EH (cell line): ENCODE measurements around the gene CACNA1B.

Experiments used
- DNase-seq: peaks from one replicate; pipeline ENCODE4 v3.0.0-alpha.2; 2015; ENCODE audit warnings: low read depth

The CACNA1B gene

GRCh38 chr9:137920753-137921152 is 43.2 kb downstream of the CACNA1B start:
- no peak for DNase-seq

GRCh38 chr9:137924169-137924568 is 46.6 kb downstream of the CACNA1B start:
- no peak for DNase-seq

DNA sequence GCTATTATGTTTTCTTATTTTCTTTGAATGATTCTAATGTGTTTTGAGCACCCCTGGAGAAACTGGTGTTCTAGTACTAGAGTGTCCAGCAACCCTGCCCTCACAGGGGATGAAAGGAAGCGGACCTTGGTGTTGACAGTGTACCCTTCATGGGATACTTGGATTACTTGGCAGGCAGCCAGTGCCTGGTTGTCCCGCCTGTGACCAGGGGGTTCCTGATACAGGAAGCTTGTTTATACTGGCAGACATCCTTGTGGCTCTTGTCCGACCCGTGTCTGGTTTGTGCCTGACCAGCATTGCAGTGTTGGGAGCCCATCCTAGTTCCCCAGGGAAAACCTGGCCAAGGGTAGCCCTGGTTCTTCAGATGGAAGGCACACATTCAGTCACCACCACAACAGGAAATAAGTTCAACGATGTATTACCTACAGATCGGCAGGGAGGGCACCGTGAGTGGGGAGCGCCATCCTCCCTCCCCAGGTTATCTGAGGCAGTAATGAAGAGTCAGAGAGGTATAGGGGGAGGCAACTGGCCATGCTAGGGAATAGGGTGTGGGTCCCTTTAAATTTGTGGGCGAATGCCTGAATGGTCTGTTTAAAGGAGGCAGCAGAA is 47.3 kb downstream of the CACNA1B start:
- DNase-seq: no peak

- DNase-seq: no peak
Observed at GRCh38 chr9:137943655-137944054, 66.1 kb downstream of the CACNA1B start.

- no peak for DNase-seq
Observed at GRCh38 chr9:137945581-137945980, 68.0 kb downstream of the CACNA1B start.

DNA sequence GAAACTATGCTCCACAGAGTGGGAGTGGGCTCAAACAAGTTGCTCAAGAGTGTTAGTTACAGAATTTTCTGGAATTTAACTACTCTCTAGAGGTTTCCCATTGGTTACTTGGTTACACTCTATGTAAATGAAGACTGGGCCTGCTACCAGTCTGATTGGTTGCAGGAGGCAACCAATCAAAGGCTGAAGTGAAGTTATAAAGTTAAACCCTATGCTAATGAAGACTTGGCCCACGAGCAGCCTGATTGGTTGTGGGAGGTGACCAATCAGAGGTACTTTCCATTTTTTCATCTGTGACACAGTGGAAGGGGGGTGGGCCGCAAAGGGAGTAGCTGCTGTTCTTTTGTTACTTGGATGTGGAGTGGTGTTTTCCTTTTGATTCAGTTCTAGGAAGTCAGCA is 69.4 kb downstream of the CACNA1B start:
- no peak for DNase-seq

DNA sequence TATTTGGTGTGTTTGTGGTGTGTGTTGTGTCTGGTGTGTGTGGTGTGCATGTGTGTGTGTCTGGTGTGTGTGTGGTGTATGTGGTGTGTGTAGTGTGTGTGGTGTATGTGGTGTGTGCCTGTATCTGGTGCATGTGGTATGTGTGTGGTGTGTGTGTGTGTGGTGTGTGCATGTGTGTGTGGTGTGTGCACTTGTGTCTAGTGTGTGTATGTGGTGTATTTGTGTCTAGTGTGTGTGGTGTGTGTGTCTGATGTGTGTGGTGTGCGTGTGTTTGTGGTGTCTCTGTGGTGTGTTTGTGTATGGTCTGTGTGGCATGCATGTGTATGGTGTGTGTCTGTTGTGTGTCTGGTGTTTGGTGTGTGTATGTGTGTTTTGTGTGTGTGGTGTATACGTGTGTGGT is 71.1 kb downstream of the CACNA1B start:
- DNase-seq: no peak

- DNase-seq: no peak
Observed at GRCh38 chr9:137949260-137949659, 71.7 kb downstream of the CACNA1B start.

DNA sequence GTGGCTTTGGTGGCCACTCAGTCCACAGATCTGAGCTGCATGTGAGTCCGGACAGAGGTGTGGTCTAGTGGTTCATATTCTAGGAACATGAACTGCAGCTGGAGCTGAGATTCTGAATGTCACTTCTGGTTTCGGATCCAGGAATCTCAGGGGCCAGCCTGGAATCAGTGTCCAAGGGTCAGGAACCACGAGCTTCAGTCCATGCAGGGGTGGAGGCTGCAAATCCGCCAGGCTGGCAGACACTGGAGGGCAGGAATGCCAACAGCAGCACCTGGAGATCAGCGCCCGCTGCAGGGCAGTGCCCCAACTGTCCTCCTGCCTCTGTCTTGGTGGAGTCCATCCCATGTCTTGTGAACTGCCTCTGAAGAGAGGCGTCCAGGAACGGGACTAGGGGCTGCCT is 73.5 kb downstream of the CACNA1B start:
- no peak for DNase-seq

- no peak for DNase-seq
Observed at GRCh38 chr9:137951597-137952490, 74.3 kb downstream of the CACNA1B start.

GRCh38 chr9:137952976-137953666 is 75.5 kb downstream of the CACNA1B start:
- no peak for DNase-seq

DNA sequence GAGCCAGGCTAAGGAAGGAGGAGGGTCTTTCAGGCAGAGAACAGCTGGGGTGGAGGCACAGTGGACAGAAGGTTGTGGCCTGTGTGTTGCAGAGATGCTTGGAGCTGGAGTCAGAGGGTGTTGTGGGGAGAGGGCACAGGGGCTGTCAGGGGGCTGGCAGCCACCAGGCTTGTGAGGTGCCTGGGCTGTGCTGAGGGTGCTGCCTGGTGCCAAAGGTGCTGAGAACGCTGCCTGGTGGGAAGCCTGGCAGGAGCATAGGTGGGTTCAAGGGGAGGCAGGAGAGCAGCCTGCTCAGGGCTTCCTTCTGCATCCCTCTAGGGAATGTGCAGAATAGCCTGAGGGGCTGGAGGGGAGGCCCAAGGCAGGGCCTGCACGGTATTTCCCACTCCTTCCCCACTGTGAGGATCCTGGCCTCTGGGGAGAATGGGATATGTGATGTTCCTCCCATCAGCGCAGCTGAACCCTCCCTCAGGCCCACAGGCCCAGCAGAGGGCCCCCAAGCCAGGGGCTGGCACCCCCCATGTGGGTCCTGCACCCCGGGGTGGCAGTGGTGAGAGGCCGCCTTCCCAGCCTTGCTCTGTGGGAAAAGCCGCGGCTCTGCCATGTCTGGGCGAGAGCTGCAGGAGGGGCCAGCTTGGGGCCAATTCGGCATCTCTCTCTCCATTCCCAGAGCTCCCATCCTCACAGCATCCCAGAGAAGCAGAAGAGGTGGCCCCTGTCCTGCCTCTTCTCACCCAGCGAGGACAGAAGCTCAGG is 76.3 kb downstream of the CACNA1B start:
- DNase-seq: no peak

DNA sequence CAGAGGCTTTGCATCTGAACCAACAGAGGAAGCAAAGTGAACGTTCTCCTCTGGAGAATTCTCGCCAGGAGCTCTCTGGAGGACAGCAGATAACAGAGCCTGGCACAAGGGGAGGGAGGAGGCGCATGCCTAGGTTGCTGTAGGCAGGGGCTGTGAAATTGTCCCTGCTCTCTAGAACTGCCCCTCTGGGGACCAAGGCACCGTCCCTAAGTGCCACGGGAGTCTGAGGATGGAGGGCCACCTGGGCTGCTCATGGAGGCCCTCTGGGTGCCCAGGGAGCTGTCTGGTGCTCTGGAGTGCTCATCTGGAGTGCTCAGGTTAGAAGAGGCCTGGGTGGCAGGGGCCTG is 77.6 kb downstream of the CACNA1B start:
- no peak for DNase-seq

DNA sequence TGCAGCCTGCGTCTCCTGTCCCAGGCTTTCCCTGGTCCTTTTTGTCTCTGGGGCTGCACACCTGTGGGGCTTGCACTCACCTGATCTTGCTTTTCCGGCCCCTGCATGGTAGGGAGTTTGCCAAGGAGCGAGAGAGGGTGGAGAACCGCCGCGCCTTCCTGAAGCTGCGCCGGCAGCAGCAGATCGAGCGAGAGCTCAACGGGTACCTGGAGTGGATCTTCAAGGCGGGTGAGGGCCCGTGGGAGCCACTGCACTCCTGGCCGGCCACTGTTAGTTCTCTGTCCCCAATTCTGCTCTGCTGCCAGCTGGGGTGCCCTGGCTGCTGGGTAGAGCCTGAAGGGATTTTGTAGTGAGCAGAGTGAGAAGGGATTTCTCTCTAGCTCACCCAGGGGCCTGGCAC is 78.0 kb downstream of the CACNA1B start:
- no peak for DNase-seq

- no peak for DNase-seq
Observed at GRCh38 chr9:137956039-137956438, 78.5 kb downstream of the CACNA1B start.

DNA sequence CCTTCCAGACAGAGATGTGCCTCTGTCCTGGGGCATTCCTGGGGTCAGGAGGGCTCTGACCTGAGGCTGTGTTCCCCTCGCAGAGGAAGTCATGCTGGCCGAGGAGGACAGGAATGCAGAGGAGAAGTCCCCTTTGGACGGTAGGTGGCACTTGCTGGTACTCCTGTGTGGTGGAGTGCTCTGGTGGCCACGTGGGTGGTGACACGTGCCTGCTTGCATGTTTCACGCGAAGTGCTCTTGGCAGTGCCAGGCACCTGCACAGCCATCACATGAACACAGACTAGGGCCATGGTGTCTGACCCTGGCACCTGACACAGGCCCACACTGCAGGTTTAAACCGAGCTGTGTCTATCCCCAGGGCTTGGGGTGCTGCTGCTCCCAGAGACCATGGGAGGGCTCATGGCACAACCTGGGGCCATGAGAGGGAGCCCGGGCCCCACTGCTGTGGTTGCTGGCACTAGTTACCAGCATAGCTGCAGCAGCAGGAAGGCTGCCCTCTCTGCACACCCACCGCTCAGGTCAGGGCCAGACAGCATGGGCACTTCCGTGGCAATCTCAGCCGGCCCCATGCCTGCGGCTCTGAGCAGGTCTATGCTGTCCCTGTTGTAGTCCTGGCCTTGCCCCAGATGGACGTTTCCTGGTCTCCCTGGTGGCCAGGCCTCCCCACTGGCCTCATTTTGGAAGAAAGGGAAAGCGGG is 79.3 kb downstream of the CACNA1B start:
- DNase-seq: no peak

GRCh38 chr9:137959641-137960411 is 82.2 kb downstream of the CACNA1B start:
- DNase-seq: no peak

DNA sequence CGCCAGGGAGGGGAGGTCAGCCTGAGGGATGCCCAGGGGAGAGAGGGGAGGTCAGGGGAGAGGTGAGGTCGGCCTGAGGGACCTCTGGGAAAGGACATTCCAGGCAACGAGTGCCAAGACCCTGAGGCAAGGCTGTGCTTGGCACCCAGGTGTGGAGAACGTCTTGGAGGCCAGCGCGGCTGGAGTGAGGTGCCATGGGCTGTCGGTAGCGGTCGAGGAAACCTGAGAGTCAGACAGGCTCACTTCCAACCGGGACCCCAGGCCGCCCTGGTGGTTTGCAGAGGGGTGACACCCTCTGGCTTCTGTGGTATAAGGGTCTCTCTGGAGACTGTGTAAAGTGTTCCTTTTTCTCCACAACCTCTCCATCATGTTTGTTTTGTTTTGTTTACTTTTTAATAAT is 82.9 kb downstream of the CACNA1B start:
- DNase-seq: no peak

DNA sequence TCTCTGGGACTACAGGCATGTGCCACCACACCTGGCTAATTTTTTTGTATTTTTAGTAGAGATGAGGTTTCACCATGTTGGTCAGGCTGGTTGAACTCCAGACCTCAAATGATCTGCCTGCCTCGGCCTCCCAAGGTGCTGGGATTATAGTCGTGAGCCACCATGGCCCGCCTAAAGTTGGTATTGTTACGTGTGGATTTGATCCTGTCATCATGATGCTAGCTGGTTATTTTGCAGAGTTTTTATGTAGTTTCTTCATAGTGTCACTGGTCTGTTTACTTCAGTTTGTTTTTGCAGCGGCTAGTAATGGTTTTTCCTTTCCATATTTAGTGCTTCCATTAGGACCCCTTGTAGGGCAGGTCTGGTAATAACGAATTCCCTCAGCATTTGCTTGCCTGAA is 85.9 kb downstream of the CACNA1B start:
- no peak for DNase-seq

- no peak for DNase-seq
Observed at GRCh38 chr9:137965177-137965795, 87.7 kb downstream of the CACNA1B start.
